DMS53 (cell line): Measurements from ENCODE around the gene CATSPERB.
"Not testable (repeated sequence)": the region's sequence is repeated elsewhere in the genome, so short reads cannot be mapped to it uniquely, and the experiment has no call there.

ENCODE experiments used
- DNase-seq: peaks from one replicate; lab custom pipeline; 2025; lab: John Stamatoyannopoulos, UW

Gene CATSPERB

DNA sequence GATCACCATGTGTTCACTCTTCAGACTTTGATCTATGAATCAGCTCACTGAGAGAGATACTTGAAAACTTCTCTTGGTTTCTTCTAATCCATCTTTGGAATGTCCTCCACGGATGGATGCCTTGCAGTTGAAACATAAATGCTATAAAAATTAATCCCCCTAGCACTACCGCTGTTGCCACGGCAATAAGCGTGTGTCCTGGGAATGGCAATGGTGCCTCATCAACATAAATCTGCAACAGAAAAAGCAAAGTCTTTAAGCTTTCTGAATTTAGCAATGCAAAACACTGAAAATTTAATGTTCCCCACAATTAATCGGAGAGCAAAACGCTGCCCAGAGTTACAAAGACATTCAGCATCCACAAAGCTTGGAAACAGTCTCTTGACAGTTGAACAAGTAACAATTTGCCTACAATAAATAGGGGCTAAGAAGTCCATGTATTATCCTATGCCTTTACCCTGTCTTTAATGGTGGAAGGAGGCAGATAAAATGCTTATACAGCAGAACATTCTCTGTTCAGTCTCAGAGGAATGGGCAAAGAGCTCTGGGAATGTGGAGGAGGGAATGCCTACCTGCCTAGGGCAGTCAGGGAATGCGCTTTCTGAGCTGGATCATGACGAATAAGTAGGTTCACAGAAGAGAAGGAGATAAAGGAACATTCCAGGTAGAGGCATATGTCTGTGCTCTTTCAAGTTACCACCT lies 150.9 kb downstream of the CATSPERB start:
- DNase-seq: no peak

DNA sequence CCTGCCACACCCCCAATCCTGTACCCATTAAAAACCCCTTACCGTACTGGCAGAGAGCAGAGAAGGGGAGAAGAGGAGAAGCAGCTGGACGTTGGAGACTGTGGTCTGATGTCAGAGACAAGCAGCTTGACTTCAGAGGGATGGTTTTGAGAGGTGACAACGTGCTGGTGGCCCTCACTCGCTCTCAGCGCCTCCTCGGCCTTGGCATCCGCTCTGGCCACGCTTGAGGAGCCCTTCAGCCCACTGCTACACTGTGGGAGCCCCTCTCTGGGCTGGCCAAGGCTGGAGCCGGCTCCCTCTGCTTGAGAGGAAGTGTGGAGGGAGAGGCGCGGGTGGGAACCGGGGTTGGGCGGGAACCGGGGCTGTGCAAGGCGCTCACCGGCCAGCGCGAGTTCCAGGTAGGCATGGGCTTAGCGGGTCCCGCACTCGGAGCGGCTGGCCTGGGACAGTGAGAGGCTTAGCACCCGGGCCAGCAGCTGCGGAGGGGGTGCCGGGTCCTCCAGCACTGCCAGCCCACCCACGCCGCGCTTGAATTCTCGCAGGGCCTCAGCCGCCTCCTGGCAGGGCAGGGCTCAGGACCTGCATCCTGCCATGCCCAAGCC lies 154.2 kb downstream of the CATSPERB start:
- no peak for DNase-seq

DNA sequence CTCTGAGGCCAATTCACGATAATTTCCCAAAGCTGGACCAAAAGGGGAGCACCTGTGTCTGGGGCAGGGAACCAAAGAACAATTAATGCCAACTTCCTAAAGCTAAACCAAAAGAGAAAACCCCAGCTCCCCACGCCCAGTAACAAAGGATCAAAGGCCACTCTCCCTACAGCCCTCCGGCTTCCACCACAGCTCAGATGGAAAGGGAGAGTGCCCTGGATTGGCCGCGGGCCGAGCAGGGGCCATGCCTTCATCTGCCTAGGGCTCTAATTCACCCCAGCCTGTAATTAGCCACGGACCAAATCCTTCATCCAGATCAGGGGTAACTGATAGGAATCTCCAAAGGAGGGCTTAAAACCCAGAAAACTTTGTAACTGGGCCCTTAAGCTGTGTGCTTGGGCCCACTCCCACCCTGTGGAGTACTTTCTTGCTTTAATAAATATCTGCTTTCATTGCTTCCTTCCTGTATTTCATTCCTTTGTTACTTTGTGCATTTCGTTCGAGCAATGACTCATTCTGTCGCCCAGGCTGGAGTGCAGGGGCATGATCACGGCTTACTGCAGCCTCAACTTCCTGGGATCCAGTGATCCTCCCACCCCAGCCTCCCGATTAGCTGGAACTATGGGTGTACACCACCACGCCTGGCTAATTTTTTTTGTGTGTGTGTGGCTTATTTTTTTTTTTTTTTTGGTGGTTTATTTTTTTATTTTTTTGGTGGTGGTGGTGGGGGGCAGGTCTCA lies 156.2 kb downstream of the CATSPERB start:
- no peak for DNase-seq

DNA sequence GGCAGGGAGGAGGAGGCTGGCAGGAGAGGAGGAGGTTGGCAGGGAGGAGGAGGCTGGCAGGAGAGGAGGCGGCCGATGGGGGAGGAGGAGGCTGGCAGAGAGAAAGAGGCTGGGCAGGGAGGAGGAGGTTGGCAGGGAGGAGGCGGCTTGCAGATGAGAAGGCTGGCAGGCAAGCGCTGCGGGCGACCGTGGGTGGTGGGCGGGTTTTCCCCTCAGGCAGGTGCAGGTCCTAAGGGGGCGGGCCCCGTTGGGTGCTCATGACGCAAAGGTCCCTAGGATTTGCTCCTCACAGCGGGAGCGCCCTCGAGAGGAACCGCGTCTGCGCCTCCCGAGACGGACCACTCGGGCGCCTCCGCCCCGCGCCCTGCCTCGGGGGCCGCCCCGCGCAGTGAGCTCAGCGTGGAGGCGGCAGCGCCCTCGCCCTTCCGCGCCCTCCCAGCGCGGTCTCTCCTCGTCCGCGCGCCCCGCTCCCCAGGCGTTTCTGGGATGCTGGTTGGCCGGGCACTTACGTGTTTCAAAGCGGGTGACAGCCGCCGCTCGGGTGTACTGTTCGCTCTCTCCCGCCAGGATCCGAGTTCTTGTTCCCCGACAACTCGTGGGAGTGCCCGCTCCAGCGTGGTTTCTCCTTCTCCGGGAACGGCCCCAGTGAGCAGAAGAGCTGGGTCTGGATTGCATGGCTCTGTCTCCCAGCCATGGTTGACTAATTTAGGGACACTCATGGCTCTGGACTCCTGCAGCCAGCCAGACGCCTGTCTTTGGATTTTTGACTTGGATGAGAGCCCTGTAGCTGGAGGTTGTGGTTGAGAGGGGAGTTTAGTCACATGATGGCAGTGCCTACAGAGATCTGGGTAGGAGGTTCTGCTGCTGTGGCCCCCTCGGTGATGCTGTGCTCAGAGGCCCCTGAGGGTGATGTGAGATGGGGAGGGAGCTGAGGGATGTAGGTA lies 157.7 kb downstream of the CATSPERB start:
- peak; percentile 90 for DNase-seq

DNA sequence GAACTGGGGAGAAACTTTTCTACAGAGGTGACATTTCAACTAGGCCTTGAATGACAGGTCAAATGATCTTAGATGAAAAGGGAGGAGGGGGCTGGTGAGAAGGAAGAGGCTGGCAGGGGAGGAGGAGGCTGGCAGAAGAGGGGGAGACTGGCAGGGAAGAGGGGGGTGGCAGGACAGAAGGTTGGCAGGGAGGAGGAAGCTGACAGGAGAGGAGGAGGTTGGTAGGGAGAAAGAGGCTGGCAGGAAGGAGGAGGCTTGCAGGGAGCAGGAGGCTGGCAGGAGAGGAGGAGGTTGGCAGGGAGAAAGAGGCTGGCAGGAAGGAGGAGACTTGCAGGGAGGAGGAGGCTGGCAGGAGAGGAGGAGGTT lies 158.4 kb downstream of the CATSPERB start:
- peak; percentile 41 for DNase-seq

DNA sequence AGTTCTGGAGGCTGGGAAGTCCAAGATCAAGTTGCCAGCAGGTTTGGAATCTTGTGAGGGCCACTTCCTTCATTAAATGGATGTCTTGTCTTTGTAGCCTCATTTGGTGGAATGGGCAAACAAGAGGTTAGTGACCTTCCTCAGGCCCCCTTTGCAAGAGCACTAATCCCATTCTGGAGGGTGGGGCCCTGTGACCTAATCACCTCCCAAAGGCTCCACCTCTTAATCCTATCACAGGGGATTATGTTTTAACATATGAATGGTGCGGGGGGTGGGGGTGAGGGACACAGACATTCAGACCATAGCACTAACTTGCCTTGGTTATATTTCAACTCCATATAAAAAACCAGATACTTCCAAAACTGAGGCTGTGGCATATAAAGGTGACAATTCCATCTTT lies 161.9 kb downstream of the CATSPERB start:
- no peak for DNase-seq

DNA sequence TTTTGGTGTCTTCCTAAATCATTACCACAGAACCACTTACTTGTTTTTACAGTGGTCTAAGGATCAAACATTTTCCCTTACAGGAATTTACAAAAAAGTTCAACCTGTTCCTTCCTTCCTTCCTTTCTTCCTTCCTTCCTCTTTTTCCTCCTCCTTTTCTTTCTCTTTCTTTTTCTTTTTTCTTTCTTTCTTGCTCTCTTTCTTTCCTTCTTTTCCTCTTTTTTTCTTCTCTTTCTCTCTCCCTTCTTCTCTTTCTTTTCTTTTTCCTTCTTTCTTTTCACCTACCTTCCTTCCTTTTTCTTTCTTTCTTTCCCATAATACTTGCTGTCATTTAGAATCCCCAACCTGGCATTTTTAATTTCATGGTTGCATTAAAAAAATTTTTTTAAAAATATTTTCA lies 162.6 kb downstream of the CATSPERB start:
- no peak for DNase-seq

DNA sequence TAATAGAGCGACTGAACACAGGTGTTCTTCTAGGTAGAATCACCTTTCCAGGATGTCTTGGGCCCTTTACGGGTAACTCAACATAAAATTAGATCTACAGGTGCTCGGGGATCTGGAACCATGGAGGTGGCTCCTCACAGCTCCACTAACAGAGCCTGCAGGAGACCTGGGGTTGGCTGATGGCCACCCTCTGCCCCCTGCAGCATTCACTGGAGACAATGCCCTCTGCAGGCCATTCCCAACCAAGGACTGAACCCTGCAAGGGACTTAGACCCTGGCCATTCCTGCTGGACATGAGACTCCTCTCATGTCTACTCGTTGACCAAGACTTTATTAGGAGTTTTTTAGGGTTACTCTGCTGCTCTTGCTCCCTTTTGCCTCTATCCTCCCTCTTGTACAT lies 163.3 kb downstream of the CATSPERB start:
- DNase-seq: peak; percentile 22

DNA sequence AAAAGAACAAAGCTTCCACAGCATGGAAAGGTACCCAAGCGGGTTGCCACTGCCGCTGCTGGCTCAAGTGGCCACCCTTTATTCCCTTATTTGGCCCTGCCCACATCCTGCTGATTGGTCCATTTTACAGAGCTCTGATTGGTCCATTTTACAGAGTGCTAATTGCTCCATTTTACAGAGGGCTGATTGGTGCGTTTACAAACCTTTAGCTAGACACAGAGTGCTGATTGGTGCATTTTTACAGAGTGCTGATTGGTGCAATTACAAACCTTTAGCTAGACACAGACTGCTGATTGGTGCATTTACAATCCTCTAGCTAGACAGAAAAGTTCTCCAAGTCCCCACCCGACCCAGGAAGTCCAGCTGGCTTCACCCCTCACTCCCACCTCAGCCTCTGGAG lies 164.1 kb downstream of the CATSPERB start:
- peak; percentile 4 for DNase-seq

DNA sequence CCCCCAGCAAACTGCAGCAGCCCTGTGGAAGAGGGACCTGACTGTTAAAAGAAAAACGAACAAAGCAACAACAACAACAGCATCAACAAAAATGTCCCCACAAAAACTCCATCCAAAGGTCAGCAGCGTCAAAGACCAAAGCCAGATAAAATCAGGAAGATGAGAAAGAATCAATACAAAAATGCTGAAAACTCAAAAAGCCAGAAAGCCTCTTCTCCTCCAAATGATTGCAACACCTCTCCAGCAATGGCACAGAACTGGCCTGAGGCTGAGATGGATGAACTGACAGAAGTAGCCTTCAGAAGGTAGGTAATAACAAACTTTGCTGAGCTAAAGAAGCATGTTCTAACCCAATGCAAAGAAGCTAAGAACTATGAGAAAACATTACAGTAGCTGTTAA lies 176.4 kb downstream of the CATSPERB start:
- DNase-seq: no peak

DNA sequence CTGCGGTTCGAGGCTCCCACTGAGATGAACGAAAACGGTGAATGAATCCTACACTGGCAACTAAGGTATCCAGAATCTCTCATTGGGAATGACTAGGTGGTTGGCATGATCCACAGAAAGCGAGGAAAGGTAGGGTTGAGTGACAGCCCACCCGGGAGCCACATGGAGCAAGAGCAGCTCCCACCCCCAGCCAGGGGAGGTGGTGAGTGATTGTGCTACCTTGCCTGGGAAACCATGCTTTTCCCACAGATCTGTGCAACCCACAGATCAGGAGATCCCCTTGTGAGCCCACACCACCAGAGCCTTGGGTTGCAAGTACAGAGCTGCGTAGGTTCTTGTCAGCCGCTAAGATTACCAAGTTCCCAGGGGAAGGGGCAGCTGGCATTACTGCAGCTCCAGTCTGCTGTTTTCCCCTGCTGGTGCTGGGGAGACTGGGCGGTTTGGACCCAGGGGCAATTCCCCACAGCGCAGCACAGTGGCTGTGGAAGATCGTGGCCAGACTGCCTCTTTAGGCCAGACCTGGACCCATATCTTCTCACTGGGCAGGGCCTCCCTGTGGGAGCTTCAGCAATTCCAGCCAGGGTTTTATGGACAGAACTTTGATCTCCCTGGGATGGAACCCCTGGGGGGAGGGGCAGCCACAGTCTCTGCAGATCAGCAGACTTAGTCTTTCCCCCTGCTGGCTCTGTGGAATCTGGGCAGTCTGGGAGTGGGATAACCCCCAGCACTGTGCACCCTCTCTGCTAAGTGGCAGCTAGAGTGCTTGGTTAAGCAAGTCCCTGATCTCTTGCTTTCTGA lies 177.2 kb downstream of the CATSPERB start:
- DNase-seq: no peak

DNA sequence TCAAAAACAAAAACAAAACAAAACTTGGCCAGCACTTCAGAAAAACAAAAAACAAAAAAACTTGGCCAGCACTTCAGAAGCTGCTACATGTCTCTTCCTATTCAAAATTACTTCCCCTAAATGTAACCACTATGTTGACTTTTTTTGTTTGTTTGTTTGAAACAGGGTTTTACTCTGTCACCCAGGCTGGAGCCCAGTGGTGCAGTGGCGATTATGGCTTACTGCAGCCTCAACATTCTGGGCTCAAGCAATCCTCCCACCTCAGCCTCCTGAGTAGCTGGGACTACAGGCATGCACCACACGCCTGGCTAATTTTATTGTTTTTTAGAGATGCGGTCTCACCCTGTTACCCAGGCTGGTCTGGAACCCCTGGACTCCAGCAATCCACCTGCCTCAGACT lies 183.8 kb downstream of the CATSPERB start:
- no peak for DNase-seq

DNA sequence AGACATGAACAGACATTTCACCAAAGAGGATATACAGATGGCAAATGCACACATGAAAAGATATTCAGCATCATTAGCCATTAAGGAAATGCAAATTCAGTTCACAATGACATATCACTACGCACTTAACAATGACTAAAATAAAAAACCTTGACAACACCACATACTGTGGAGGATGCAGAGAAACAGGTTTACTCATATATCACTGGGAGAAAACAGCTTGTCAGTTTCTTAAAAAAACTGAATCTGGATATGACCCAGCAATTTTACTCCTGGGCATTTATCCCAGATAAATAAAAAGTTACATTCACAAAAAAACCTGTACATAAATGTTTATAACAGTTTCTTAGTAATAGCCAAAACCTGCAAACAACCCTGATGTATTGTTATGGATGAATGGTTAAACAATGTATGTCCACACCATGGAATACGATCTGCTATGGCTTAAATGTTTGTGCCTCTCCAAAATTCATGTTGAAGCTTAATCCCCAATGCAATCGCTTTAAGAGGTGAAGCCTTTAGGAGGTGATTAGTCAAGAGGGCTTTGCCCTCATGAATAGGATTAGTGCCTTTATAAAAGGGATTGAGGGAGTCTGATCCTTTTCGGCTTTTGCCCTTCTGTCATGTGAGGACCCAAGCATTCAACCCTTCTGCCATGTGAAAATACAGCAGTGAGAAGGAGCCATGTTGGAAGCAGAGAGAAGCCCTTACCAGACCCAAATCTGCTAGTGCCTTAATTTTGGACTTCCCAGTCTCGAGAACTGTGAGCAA lies 185.8 kb downstream of the CATSPERB start:
- DNase-seq: peak; percentile 2

DNA sequence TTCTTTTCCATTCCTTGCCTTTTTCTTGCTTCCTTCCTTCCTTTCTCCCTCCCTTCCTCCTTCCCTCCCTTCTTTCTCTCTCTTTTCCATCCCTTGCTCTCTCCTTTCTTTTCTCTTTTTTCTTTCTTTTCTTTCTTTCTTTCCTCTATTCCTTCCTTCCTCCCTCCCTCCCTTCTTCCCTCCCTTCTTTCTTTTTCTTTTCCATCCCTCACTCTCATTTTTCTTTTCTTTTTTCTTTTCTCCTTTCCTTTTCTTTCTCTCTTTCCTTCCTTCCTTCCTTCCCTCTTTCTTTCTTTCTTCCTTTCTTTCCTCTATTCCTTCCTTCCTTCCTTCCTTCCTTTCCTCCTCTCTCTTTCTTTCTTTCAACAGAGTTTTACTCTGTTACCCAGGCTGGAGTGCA lies 186.7 kb downstream of the CATSPERB start:
- DNase-seq: no peak

DNA sequence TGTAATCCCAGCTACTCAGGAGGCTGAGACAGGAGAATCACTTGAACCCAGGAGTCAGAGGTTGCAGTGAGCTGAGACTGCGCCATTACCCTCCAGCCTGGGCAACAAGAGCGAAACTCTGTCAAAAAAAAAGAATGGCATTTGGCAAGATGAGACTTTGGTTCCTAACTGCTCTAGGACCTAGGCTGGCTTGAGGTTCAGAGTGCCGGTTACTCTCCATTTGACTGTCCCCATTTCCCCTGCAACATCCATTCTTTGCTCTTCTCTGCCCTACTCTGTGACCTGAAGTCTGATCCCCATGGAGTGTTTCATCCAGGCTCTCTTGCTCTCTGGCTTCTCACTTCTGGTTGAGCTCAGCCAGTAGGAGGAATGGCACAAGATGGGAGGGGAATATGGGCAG lies 195.6 kb downstream of the CATSPERB start:
- DNase-seq: no peak

DNA sequence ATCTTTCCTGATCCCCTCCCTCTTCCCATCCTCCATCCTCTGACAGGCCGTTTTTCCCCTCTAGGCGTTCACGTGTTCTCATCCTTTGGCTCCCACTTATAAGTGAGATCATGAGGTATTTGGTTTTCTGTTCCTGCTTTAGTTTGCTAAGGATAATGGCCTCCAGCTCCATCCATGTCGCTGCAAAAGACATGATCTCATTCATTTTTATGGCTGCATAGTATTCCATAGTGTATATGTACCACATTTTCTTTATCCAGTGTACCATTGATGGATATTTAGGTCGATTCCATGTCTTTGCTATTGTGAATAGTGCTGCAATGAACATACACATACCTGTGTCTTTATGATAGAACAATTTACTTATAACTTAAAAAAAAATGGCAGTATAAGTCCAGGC lies 197.8 kb downstream of the CATSPERB start:
- DNase-seq: not testable (repeated sequence)

DNA sequence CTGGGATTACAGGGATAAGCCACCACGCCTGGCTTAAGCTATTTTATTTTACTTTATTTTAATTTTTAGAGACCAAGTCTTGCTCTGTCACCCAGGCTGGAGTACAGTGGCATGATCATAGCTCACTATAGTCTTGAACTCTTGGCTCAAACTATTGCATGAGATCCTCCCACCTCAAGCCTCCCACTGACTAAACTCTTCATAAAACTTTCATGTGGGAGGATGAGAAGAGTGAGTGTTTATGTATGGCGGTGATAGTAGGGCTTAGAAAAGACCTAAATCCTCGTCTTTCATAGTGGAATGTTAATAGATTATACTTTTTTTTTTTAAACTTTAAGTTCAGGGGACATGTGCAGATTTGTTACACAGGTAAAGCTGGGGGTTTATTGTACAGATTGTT lies 198.3 kb downstream of the CATSPERB start:
- no peak for DNase-seq
